Measurements from ENCODE around the gene IDH2.

IDH2 gene

GRCh38 chr15:90138071-90138833 is 36.0 kb upstream of the IDH2 start:
- no peak for TF ChIP-seq CTCF (IDR thresholded peaks at IDR 0.05)

GRCh38 chr15:90132437-90132836 is 30.2 kb upstream of the IDH2 start:
- no peak for TF ChIP-seq CTCF (IDR thresholded peaks at IDR 0.05)

- TF ChIP-seq CTCF (IDR thresholded peaks at IDR 0.05) = no peak
Measured at GRCh38 chr15:90131848-90132247, 29.6 kb upstream of the IDH2 start.

GRCh38 chr15:90130291-90130690 is 28.0 kb upstream of the IDH2 start:
- TF ChIP-seq CTCF (IDR thresholded peaks at IDR 0.05) = no peak

- TF ChIP-seq CTCF (IDR thresholded peaks at IDR 0.05) = no peak
Measured at GRCh38 chr15:90126596-90127435, 24.5 kb upstream of the IDH2 start.

- no peak for TF ChIP-seq CTCF (IDR thresholded peaks at IDR 0.05)
Measured at GRCh38 chr15:90126022-90126421, 23.8 kb upstream of the IDH2 start.

- TF ChIP-seq CTCF (IDR thresholded peaks at IDR 0.05) = no peak
Measured at GRCh38 chr15:90124507-90124906, 22.2 kb upstream of the IDH2 start.
